ENCODE measurements around the gene SLC16A8. TPM values are rescaled to one million over a fixed set of nuclear protein-coding genes. Genes with fewer than 3 reads are reported as not detected.

The SLC16A8 gene
- total and polyA plus RNA-seq, 9 donors = 0.39 to 0.52 TPM; not detected in 7

- H3K36me3 ChIP-seq = no peaks in the 10 kb centered on the region
- H3K4me3 ChIP-seq = no peak overlapping the region
- no peaks in the 10 kb centered on the region for H3K27me3 ChIP-seq
- H3K9me3 ChIP-seq = no peaks in the 10 kb centered on the region
- WGBS, 3 donors = 65 to 77% (median 65%) methylated on average over 20 of the region's 20 CpGs
- no peak overlapping the region for H3K27ac ChIP-seq
- TF ChIP-seq POLR2A (IDR thresholded peaks at IDR 0.05) (no peak), EP300 (IDR thresholded peaks at IDR 0.05) (no peak), CTCF (IDR thresholded peaks at IDR 0.05) (no peak)
- DNase-seq = no peak
- no peaks in the 10 kb centered on the region for H3K4me1 ChIP-seq (ENCODE audit: insufficient read depth)
- intact Hi-C loops (cut with DNase I) = loop anchor here (5.0 to 10.0 kb wide), 4 partner anchors 65 to 522 kb away; partner anchors contain the start of genes BAIAP2L2 (in 1 of the 4) and DMC1 (in 1 of the 4)
Observed at GRCh38 chr22:38049812-38050619, 34.0 kb downstream of the SLC16A8 start.

DNA sequence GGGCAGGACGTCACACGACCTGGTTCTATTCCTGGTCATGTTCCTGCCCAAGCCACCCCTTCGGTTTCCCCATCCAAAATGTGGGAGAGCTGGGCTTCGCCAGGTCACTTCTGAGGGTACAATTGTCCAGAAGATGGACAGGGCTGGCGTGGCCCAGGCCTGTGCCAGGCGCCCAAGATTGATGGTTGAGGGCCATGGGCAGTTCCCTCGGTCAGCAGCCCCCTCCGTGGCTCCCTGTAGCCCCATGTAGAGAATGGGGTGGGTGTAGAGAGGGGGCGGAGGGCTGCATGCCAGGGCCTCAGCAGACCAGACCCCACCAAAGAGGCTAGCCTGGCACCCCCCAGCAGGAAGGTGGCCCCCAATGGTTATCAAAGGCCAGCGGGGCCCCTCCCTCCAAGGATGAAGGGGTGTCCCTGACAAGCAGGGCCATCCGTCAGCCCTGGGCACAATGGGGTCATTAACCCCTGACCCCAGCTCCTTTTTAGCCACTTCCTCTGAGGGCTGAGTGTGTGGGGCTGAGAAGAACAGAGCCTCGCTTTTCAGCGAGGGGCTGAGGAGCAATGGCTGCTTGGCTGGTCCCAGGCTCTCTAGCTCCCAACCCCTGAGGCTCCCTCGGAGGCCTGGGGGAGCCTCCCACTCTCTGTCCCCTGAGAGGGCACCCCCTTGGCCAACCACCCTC, 37.8 kb downstream of the SLC16A8 start:
- no peaks in the 10 kb centered on the region for H3K4me1 ChIP-seq (ENCODE audit: insufficient read depth)
- H3K27ac ChIP-seq = no peak overlapping the region
- no peaks in the 10 kb centered on the region for H3K36me3 ChIP-seq
- no peak overlapping the region for H3K4me3 ChIP-seq
- TF ChIP-seq POLR2A (IDR thresholded peaks at IDR 0.05) (no peak), CTCF (IDR thresholded peaks at IDR 0.05) (no peak), EP300 (IDR thresholded peaks at IDR 0.05) (no peak)
- no peaks in the 10 kb centered on the region for H3K27me3 ChIP-seq
- intact Hi-C loops (cut with DNase I) = no loop called here
- WGBS, 3 donors = 71 to 74% (median 73%) methylated on average over 14 of the region's 14 CpGs
- no peaks in the 10 kb centered on the region for H3K9me3 ChIP-seq
- no peak for DNase-seq

- intact Hi-C loops (cut with DNase I) = no loop called here
- H3K27me3 ChIP-seq = no peaks in the 10 kb centered on the region
- no peaks in the 10 kb centered on the region for H3K9me3 ChIP-seq
- DNase-seq = no peak
- TF ChIP-seq POLR2A (IDR thresholded peaks at IDR 0.05) = no peak
- no peak for TF ChIP-seq EP300 (IDR thresholded peaks at IDR 0.05)
- TF ChIP-seq CTCF (IDR thresholded peaks at IDR 0.05) = no peak
- no peak overlapping the region for H3K4me3 ChIP-seq
- no peaks in the 10 kb centered on the region for H3K4me1 ChIP-seq (ENCODE audit: insufficient read depth)
- no peak overlapping the region for H3K27ac ChIP-seq
- no peaks in the 10 kb centered on the region for H3K36me3 ChIP-seq
- WGBS, 3 donors = 87 to 90% (median 89%) methylated on average over 16 of the region's 16 CpGs
Observed at GRCh38 chr22:38043151-38044039, 40.6 kb downstream of the SLC16A8 start.

DNA sequence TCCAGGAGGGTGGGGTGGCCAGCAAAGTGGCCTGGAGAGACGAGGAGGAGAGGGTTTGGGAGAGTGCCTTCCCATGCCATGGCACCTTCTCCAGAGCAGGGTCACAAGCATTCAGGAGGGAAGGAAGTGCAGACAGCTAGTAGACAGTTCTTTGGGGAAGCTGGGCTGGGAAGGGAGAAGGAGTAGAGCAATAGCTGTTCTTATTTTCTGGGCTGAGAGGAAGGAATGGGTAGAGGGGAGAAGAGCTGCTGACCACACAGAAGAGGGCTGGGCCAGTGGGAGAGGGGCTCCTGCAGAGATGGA, 41.5 kb downstream of the SLC16A8 start:
- TF ChIP-seq POLR2A (IDR thresholded peaks at IDR 0.05) (no peak), CTCF (IDR thresholded peaks at IDR 0.05) (no peak)
- Histone ChIP-seq H3K9me3 (no peaks in the 10 kb centered on the region), H3K4me3 (no peak overlapping the region), H3K4me1 (ENCODE audit: insufficient read depth) (no peaks in the 10 kb centered on the region), H3K36me3 (no peaks in the 10 kb centered on the region), H3K27ac (no peak overlapping the region), H3K27me3 (no peaks in the 10 kb centered on the region)
- no peak for DNase-seq
- 85 to 94% (median 85%) methylated on average over 1 of the region's 1 CpG for WGBS, 3 donors
- intact Hi-C loops (cut with DNase I) = no loop called here
